Breast epithelium (tissue), 3 donors: ENCODE data around the gene ZNF420.

Source experiments
- POLR2A ChIP-seq: fragments of 450-650 bp; IDR thresholded peaks from one replicate; pipeline ENCODE4 v1.6.1; 2016; ENCODE audit warnings: antibody characterized with exemption, mild to moderate bottlenecking, moderate library complexity
- POLR2AphosphoS5 ChIP-seq, 3 donors: sonication (generic); formaldehyde crosslinking; IDR thresholded peaks; one replicate each; pipeline ENCODE4 v1.6.1; 2017; ENCODE audit warnings: antibody characterized with exemption in 3 of 3
- TF ChIP-seq, protein P1 (sequence below), 3 donors: fragments of 450-650 bp; IDR thresholded peaks; one replicate each; pipeline ENCODE4 v1.5.1; 2016 to 2017; ENCODE audit warnings: antibody characterized with exemption in 3 of 3, mild to moderate bottlenecking in 3 of 3, moderate library complexity in 3 of 3

DNA sequence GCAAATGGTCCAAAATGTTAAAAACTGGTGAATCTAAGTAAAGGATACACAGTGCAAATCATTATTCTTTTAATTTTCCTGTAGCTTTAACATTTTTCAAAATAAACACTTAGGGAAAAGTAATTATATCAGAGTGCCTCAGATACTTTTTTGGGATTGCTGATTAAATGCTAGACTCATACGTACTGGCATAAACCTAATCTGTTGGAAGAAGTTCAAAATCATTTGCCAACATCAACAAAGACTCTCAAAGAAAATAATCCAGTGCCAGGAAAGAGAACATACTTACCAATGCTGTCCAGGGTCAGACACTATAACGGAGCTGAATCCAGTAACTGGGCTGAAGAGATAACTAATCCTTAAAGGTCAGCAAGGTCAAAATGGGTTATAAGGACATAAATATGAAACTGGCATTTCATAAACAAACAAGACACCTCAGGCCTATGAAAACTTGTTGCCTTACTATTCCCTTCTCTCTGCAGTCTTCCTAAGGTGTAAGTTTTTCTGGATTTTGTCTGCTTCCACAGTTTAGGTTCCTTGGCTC is 3.3 kb upstream of the ZNF420 start:
- no peak for TF ChIP-seq POLR2A
- TF ChIP-seq, protein P1, sequence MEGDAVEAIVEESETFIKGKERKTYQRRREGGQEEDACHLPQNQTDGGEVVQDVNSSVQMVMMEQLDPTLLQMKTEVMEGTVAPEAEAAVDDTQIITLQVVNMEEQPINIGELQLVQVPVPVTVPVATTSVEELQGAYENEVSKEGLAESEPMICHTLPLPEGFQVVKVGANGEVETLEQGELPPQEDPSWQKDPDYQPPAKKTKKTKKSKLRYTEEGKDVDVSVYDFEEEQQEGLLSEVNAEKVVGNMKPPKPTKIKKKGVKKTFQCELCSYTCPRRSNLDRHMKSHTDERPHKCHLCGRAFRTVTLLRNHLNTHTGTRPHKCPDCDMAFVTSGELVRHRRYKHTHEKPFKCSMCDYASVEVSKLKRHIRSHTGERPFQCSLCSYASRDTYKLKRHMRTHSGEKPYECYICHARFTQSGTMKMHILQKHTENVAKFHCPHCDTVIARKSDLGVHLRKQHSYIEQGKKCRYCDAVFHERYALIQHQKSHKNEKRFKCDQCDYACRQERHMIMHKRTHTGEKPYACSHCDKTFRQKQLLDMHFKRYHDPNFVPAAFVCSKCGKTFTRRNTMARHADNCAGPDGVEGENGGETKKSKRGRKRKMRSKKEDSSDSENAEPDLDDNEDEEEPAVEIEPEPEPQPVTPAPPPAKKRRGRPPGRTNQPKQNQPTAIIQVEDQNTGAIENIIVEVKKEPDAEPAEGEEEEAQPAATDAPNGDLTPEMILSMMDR (IDR thresholded peaks at IDR 0.05): no peak
- TF ChIP-seq POLR2AphosphoS5 (IDR thresholded peaks at IDR 0.05): no peak
